Mammary epithelial cell (primary cell): ENCODE data around the gene OR2H2.

Experiments used
- EZH2 ChIP-seq: IDR thresholded peaks from 2 replicates; pipeline ENCODE4 v1.6.1; 2012; ENCODE audit warnings: low read length, inconsistent platforms, borderline replicate concordance
- TF ChIP-seq, protein P1 (sequence below), 2 donors: IDR thresholded peaks in 1 of 2; conservative IDR thresholded peaks in 1 of 2; 2 replicates each; pipeline ENCODE4 v1.5.1; 2011 to 2012; ENCODE audit warnings: inconsistent platforms in 2 of 2, low read length in 2 of 2, mild to moderate bottlenecking in 2 of 2, control low read depth in 1 of 2, low read depth in 1 of 2; ENCODE audit not compliant: insufficient read depth in 1 of 2; ENCODE audit errors: extremely low read depth in 1 of 2

DNA sequence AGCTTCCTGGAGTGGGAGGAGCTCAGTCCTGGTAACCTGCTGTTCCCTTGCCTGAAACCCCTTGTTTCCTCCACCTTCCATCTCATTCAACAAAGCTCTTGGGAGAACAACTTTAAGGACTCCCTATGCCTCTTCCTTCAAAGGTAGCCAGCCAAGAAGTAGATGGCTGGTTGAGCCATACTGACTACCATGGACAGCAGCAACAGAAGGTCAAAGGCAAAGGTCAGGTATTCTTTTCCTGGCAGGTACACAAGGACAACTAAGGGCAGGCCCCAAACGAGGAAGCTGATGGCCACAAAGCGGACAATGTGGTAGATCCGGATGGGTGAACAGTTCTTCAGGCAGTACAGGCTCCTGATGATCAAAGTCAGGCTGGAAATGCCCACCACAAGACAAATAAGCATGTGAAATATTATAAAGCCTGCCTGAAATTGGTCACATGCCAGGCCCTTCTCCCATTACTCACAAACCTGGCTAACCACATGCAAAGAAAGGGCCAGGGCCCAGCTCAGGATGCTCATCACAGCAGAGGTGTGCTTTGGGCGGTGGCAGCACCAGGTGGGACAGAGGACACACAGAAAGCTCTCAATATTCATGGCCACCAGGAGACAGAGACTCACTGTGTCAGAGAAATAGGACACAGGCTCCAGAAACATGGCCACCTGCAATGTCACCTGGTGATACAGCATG, 47.1 kb upstream of the OR2H2 start:
- TF ChIP-seq, protein P1, sequence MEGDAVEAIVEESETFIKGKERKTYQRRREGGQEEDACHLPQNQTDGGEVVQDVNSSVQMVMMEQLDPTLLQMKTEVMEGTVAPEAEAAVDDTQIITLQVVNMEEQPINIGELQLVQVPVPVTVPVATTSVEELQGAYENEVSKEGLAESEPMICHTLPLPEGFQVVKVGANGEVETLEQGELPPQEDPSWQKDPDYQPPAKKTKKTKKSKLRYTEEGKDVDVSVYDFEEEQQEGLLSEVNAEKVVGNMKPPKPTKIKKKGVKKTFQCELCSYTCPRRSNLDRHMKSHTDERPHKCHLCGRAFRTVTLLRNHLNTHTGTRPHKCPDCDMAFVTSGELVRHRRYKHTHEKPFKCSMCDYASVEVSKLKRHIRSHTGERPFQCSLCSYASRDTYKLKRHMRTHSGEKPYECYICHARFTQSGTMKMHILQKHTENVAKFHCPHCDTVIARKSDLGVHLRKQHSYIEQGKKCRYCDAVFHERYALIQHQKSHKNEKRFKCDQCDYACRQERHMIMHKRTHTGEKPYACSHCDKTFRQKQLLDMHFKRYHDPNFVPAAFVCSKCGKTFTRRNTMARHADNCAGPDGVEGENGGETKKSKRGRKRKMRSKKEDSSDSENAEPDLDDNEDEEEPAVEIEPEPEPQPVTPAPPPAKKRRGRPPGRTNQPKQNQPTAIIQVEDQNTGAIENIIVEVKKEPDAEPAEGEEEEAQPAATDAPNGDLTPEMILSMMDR (conservative IDR thresholded peaks at IDR 0.05 in 1 of 2, IDR thresholded peaks at IDR 0.05 in 1 of 2; ENCODE audit: extremely low read depth in 1 of 2, insufficient read depth in 1 of 2, low read depth in 1 of 2, low read length in 2 of 2): no peak
- no peak for TF ChIP-seq EZH2
